GM19455 (cell line): ENCODE data around the gene GAGE10.
A peak's percentile ranks its signal among the peaks of the same experiment; 100 is the strongest.

ENCODE experiments used
- ATAC-seq: cut with Tn5 transposase; IDR thresholded peaks from one replicate; pipeline ENCODE4 v1.9.1; 2021; ENCODE audit not compliant: unreplicated experiment

Gene GAGE10, protein sequence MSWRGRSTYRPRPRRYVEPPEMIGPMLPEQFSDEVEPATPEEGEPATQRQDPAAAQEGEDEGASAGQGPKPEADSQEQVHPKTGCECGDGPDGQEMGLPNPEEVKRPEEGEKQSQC

DNA sequence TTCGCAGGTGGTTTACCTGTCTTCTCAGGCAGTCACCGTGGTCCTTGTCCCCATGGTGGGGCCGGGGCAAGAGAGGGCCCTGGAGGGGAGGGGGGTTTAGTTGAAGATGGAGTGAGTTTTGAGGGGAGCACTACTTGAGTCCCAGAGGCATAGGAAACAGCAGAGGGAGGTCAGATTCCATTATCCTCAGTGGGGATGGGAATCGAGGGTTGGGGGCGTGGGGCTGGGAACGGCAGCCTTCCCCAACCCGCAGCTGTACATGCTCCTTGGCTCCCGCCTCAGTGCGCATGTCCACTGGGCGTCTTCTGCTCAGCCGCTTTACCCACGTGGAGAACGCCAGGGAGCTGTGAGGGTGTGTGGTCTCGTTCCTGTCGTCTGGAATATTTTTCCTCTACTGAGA is at the start of gene GAGE10:
TSS of gene GAGE10 (plus strand) at position 301 of the 400 bp plus-strand sequence. CDS start 1,214 bp downstream, outside the sequence.
- no peak for ATAC-seq

DNA sequence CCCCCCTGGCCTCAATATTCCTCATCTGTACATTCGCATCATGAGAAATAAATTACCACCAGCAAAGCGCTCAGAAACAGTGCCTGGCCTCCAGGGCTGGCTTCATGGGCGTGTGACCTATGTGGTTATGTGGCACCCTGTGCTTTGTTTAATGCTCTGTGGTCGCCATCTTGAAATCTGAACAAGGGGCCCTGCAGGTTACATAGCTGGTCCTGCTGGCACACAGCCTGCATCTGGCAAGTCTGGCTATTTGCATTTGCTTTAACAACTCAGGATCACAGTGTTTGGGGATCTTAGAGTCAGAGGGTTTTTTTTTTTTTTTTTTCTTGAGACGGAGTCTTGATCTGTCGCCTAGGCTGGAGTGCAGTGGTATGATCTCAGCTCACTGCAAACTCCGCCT is 48.8 kb upstream of the GAGE10 start:
- no peak for ATAC-seq

DNA sequence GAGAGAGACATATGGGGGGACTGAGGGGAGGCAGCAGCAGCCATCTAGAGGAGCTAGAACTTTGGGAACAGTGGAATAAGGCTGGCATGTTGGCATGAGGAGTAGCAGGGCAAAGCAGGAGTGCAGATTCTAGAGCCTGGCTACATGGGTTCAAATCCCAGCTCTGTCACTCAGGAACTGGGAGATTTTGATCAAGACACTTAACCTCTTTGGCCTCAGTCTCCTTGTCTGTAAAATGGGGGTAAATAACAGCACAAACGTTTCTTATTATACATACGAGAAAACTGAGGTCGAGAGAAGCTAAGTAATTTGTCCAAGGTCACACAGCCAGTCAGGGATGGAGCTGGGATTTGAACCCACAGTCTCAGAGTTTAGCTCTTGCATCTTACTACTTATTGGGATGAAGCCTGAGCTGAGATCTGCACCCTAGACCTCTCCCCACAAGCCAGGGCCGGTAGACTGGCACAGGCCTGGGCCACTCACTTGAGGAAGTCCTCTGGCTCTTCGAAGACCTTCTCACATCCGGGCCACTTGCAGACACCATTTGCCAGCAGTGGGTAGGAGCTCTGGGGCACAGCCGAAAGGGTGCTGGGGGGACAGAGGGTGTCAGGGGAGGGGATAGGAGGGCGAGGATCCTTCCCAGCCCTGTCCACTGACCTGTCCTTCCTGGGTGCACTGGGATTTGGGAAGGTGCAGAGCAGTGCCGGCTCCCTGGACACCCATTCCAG is 47.0 kb upstream of the GAGE10 start:
- ATAC-seq = no peak

DNA sequence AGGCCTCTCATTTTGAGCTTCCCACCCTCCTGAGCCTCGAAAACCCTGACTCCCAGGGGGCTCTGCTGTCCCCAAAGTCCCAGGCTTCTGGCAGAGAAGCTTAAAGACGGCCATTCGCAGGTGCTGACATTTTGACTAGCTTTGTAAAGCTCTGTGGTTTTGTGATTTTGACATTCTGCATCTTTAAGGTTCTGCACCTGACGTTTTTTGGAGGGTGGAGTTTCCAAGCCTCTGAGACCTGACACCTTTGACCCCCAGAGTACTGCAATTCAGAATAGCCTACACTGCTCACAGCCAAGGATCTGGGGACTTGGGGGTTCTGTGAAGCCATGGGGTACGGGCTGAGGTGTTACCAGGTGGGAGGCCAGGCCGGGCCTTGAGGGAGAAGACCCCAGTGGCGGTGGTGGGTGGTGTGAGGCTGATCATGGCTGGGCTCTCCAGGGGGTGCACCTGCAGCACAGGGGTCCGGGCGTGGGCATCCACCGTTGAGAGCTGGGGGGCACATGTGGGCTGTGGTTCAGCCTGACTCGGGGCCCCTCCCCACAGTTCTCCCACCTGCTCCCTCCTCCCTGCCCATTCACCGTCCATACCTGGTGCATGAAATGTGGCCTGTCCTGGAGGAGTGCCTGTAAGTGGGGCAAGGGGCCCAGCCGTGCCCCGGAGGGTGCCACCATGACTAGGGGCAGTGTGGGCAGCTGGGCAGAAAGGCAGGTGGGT is 46.2 kb upstream of the GAGE10 start:
- ATAC-seq = no peak

DNA sequence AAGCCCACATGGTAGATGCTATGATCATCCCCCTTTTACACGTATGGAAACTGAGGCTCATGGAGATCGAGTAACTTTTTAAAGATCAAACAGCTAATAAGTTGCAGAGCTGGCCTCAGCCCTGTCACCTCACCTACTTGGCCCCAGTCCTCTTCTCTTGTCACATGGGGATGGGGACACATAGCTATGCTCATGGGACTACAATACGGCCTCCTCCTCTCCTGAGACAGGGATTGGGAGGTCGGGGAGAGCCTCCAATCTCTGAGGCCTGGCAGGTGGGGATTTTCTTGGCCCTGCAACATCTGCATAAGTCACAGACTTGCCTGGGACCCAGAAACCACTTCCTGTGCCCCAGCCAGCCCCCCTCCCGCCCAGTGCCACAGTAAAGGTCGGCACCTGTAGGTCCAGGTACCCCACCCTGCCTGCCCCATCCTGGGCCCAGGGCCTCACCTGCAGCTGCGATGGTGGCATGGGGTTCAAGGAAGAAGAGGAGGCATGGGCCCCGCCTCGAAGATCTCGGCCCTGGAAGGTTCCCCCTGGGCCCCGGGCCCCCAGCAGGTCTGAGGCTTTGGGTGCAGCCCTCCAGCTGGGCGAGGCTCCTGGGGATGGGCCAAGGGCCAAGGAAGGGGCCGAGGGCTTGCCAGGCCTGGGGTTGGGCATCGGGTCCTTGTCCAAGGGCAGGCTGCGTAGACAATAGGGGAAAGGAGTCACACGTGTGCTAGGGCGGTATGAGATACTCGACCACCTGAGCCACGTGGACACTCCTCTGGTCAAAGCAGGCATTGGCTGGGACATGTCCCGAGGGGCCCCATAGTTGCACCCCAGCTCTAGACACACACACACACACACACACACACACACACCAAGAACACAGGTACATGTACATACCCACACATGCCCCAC is 45.3 kb upstream of the GAGE10 start:
- no peak for ATAC-seq

DNA sequence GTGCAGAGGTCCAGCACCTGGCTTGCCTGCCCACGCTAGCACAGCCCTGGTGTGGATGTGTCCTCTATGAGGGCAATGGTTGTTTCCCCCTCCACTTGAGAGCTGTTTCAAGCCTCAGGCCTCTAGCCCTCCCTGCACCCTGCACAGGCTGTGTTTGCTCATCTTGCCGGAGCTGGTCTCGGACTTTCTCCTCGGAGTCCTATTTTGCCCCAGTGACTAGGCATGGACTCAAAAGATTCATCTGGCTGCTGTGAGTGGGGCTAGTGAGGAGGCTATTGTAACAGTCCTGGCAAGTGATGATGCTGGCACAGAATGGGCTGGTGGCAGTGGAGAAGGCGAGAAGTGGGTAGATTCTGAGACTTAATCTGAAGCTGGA is 44.7 kb upstream of the GAGE10 start:
- ATAC-seq = no peak

DNA sequence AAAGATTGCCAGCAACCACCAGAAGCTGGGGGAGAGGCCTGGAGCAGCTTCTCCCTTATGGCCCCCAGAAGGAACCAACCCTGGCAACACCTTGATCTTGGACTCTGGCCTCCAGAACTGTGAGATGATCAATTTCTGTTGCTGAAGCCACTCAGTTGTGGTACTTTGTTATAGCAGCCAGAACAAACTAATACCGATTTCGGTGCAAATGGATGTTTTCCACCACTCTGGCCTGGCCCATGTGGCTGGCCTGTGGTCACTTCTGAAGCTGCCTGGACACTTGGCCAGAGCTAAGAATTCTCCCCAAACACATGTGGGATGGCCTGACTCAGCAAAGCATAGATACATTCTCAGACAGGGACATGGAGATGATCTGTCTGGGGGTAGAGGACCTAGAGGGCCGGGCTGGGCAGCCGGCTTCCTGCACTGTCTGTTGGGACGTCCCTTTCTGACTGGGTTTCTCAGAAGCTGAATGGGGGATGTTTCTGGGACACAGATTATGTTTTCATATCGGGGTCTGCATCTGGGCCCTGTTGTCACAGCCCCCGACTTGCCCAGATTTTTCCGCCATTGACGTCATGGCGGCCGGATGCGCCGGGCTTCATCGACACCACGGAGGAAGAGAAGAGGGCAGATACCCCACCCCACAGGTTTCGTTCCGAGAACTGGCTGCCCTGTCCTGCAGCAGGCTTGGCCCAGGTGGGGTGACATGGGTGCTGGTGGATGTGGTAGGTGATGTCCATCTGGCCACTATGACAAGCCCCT is 43.0 kb upstream of the GAGE10 start:
- no peak for ATAC-seq

DNA sequence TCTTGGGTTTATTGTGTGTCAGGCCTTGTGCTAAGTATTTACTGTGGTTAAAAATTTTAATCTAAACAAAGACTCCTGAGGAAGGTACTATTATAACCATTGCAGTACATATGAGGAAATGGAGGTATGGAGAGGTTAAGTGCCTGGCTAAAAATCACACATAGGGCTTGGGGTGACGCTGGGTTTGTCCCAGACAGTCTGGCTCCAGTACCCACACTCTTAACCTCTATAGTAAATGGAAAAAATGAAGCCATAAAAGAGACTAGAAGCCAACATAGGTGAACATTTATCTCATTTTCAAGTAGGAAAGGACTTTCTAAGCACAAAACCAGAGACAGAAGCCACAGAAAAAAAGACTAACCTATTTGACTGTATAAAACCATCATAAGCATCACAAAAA is 40.8 kb upstream of the GAGE10 start:
- ATAC-seq = no peak

DNA sequence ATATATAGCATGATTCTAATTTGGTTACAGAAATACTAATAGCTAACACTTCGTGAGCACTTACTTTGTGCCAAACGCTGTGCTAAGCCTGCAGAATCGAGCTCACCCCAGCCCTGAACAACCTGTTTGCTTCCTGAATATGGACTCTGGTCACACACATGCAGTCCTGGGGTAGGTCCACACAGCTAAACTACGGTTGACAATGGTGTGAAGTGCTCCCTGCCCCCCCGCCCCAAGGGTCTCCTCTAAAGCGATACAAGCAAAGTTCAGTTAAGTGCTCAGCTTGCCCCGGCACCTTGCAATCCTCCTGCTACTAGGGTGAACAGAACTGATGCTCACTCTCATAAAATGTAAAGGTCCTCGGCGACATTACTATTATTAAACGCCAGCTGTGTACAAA is 39.8 kb upstream of the GAGE10 start:
- no peak for ATAC-seq

DNA sequence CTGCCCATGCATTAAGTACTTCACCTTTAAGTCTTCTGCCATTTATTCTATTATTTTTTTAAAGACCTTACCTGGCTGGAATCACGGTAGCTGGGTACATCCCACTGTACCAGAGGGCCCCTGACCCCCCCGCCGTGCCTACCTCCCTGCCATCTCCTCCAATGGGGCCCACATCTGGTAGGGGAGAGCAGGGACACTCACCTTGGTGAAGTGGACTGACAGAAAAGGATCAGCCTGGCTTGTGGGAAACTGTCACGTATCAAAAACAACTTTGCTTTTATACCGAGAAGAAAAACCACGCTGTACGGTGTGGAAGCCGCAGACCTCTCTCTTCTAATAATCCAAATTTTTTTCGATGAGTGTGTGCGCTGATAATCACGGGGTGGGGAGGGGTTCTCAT is 39.0 kb upstream of the GAGE10 start, which contains the start of gene FOXP3:
TSS of gene FOXP3 (minus strand) at position 251 of the 400 bp plus-strand sequence. CDS start 6,205 bp downstream, outside the sequence.
- no peak for ATAC-seq

DNA sequence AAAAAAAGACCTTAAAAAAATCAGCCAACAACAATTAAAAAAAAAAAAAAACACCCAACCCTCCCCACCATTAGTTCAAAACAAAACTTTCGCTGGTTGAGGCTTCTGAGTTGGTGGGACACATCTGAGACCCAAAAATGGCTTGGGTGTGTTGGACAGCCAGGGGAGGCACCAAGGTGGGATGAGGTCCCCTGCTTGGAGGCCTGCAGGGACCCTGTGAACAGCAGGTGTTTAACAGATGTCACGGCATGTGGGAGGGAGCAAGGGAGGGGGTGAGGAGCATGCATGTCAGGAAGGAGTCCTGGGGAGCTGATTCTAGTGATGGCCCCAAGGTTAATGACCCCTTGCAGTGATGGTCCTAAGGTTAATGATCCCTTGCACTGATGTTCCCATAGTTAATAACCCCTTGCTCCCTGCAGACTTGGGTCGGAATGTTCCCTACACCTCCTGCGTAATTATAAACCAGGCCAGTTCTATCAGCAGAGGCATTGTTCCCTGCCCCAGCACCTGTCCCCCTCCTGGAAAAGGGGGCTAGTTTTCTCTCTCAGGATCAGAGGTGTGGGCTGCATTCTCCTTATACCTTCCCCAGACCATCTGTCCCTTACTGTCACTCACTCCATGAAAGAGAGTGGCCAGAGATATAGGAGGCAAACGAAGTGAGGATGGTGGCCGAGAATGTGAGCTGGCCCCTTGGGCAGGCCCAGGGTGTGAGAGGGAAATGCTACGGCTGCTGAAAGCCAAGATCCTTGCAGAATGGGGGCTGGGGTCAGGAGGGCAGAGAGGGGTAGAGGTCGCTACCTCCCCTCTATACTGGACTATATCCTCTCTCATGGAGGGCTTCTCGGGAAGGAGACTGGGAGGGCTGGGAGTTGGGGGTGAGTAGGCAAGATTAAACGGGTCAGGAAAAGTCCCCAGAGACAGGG is 36.7 kb upstream of the GAGE10 start:
- no peak for ATAC-seq

DNA sequence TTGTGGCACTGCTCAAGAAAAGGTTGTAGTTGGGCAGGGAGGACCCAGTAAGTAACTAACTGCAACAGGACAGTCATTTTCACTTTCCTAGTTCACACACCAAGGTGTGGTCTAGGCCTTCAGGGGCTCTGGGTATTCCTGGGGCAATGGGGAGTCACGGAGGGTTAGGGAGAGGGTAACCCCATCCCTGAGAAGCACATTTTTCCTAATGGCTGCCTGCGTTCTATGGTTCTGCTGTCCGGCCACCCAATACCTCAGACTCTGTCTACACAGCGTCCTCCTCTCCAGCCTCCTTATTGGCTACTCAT is 34.8 kb upstream of the GAGE10 start:
- no peak for ATAC-seq

DNA sequence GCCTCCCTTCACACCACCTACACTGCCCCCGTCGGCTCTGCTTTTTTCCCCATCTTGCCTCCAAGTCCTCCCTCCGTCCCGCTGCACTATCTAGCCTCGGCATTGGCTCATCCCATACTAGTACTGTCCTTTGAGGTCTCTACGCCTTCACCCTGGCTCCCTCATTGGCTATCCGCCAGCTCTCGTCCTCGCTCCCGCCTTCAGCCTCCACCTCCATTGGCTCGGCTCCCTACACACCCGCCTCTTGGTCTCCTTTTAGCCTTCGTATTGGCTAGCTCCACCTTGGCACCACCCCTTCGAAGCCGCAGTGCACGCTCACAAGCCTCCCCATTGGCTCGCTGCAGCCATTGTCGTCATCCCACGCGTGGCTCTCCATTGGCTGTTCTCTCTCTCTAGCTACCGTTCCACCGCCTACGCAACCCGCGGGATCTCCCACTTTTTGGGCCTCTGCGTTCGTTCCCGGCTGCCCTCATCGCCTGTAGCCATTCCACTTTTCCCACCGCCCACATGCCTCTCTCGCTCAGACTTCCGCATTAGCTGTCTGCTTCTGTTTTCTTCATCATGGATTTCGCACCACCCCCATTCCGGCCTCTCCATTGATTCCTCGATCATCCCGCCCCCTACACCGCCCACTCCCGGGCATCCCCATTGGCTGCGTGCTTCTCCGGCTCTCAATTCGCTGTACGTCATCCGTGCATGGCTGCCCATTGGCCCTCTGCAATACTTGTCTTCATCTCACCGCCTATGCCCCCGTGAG is 34.3 kb upstream of the GAGE10 start:
- peak; percentile 85 for ATAC-seq

DNA sequence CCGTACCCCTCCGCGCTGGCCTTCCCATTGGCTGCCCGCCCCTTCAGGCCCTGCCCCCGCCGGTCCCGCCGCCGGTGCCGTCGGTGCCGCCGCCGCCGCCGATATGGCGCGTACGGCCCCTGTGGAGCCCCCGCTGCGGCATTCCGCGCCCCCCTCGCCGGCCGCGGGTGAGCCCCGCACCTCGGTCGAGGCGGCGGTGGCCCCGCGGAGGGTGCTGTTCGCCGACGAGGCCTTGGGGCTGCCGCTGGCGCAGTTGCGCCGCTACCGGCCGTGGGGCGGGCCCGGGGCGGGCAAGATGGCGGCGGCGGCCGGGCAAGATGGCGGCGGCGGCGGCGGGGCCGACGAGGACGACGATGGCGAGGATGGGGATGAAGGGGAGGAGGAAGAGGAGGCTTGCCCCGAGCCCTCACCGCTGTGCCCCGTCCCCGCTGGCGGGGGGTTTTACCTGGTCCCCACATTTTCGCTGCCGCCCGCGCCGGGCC is 33.6 kb upstream of the GAGE10 start, which contains the start of gene PPP1R3F:
TSS of gene PPP1R3F (plus strand) at position 27 of the 482 bp plus-strand sequence. CDS start at position 104, 77 bp downstream.
- peak; percentile 28 for ATAC-seq

DNA sequence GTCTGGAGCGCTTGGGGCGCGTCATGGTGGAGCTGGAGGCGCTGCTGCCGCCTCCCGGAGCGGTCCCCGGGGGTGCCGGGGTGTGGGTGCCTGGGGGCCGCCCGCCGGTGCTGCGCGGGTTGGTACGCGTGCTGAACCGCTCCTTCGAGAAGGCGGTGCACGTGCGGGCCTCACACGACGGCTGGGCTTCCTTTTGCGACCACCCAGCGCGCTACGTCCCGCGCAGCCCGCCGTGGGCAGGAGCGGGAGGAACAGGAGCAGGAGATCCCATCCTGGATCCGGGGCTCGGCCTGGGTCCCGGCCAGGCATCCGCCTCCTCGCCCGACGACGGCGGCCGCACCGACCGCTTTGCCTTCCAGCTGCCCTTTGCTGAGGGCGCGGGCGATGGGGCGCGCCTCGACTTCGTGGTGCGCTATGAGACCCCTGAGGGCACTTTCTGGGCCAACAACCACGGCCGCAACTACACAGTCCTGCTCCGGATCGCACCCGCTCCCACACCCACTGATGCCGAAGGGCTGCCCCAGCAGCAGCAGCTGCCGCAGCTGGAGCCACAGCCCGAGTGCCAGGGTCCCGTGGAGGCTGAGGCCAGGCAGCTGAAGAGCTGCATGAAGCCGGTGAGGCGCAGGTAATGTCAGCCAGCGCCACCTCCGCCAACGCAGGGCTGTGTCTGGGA is 33.1 kb upstream of the GAGE10 start:
- ATAC-seq = no peak

DNA sequence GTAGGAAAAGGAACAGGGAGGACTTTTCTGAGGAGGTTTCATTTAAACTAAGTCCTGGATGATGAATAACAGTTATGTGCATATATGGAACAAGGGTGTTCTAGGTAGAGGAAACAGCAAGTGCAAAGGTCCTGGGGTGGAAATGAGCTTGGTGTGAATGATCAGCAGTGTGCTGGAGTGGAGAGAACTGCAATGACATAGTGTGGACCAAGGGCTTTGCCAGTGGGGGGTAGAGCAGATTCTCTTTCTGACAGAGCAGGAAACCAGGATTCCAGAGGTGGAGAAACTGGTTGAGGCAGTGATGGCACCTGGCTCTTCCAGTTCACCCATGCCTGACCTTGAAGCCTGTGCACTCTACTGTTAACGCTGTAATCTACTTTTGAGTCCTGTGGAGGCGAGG is 32.1 kb upstream of the GAGE10 start:
- ATAC-seq = no peak

DNA sequence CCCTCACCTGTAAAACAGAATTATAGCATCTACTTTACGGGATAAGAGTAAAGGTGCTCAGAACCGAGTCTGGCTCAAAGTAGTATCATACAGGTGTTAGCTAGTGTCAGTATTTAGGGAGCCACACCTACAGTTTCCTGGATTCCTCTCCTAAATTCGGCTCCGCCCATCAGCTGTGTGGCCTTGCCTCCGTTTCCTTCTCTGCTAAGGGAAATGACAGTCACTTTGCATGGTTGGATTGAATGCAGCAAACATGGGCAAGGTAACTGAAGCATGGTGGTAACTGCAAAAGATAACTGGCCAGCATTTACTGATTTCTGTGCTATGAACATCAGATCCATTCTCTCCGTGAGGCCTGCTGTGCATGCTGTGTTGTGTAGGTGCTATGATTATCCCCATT is 31.0 kb upstream of the GAGE10 start:
- no peak for ATAC-seq

DNA sequence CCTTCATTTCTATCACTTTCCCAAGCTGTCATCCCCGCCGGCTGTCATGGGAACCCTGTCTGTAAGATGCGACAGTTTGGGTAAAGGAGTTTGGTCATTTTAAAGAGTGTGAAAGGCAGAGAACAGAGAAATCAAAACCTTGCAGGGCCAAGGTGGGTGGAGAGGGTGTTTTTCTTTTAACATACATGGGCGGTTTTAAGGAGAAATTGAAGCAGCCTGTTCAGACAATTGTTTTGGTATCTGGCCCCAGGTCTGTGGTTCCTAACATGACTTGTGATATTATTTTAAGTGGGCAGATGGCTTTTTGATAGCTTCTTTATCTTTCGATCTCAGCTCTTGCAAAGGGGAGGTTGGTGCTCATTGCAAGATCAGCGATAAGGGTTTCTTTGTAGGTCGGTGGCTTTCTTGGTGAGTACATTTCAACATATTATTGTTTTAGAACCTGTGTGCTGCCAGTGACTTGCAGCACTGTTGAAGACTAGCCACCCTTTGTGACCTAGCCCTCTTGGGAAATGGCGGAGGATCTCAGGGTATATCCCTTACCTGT is 30.2 kb upstream of the GAGE10 start:
- no peak for ATAC-seq
